CMK (cell line): ENCODE data around the gene KLHL30.
"Not testable (repeated sequence)": the region's sequence is repeated elsewhere in the genome, so short reads cannot be mapped to it uniquely, and the experiment has no call there.

ENCODE experiments used
- DNase-seq: peaks from one replicate; pipeline ENCODE4 v3.0.0-alpha.2; 2010; ENCODE audit warnings: low read depth

KLHL30 gene

DNA sequence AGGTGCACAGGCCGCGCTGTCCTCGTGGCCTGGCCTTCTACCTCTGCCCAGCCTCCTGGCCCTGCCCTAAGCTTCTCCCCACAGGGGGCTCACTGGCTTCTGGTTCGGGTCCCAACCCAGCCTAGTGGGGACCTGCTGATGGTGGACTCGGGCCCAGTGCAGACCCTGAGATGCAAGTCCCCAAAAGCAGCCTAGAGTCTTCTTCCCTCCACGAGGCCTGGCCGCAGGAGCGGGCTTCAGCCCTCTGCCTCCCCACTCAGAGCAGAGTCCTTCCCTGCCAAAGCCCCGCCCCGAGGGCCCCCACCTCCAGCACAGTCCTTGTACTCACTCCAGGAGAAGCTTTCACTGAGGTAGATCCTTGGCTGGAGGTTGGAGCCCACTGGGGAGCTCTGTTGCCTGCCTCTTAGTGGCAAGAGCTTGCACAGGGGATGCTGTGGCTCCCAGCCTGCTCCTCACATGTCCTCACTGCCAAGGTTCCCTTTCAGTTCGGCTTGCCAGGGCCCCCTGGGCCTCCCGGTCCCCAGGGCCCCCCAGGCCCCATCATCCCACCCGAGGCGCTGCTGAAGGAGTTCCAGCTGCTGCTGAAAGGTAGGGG, 23.9 kb downstream of the KLHL30 start:
- no peak for DNase-seq

DNA sequence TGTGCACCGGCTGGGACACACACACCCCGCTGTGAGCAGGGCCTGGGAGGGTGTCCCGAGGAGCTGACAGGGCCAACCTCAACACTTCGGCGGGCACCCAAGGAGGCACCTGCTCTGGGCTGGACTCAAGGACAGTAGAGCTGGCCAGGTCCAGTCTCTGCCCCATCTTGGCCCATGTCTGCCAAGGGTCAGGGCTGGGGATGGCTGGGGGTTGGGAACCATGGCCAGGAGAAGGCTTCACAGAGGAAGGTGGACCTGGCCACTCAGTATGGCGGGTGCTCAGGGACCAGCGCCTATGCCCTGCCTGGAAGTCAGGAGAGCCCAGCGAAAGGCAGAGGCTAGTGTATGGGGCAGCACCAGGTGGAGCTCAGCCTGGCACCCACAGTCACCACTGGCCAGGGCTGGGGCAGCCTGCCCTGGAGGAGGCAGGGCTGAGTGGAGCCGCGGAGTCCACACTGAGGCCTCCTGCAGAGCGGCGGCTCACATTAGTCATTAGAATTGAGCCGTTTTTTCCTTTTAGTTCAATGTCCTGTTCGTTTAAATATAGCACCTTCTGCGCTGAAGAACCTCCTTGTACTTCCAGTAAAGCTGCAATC, 24.5 kb downstream of the KLHL30 start:
- no peak for DNase-seq

DNA sequence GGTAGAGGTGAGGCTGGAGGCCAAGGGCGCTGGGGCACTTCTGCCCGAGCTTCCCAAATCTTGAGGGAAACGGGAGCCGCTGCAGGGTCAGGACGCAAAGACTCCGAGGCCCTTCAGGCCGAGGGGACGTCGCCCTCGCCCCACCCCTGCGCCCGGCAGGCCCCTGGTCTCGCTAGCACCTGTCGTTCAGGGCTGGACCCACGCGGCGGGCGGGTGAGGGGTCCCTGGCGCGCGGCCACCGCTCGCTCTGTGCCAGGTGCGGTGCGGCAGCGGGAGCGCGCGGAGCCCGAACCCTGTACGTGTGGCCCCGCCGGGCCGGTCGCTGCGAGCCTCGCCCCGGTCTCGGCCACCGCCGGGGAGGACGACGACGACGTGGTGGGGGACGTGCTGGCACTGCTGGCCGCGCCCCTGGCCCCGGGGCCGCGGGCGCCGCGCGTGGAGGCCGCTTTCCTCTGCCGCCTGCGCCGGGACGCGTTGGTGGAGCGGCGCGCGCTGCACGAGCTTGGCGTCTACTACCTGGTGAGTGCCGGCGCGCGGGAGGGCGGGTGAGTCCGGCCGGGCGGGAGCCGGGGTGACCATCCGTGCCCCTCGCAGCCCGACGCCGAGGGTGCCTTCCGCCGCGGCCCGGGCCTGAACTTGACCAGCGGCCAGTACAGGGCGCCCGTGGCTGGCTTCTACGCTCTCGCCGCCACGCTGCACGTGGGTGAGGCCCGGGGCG, 25.2 kb downstream of the KLHL30 start:
- no peak for DNase-seq

DNA sequence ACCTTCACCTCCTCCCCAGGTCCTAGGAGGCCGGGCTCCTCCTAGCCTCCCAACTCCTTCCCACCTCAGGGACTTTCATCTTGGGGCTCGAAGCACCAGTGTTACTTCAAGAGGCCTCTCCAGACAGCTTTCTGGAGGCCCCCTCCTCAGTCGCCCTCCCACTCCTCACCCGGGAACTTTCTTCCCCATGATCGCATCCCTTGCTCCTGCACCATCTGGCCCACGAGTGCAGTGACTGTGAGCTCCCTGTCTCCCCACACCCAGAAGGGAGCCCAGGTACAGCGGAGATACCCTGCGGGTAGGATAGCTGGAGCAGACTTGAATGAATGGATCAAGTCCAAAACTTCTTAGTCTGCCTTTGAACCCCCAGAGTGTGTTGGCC, 26.4 kb downstream of the KLHL30 start:
- no peak for DNase-seq

DNA sequence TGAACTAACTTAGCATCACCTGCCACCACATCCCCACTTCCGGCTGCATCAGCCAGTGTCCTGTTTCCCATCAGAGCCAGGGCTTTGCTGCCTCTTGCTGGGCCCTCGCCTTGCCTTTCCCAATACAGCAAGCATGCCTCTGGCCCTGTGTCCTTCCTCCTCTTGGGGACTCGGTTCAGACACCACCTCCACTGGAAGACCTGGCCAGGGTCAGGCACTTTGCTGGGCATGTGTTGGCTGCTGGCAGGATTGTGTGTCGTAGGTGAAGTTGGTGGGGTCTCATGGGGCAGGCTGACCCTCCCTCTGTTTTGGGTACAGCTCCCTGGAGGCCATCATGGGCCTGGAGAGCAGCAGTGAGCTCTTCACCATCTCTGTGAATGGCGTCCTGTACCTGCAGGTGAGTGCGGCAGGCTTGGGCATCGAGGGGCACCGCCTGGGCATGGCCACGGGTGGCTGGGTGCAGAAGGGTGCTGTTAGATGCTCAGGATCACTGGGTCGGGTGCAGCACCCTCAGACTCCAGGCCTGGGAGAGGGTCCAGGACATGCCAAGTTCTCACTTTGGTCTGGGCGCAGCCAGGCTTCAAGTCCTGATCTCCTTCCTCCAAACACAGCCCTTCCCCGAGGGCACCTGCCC, 26.9 kb downstream of the KLHL30 start:
- no peak for DNase-seq

DNA sequence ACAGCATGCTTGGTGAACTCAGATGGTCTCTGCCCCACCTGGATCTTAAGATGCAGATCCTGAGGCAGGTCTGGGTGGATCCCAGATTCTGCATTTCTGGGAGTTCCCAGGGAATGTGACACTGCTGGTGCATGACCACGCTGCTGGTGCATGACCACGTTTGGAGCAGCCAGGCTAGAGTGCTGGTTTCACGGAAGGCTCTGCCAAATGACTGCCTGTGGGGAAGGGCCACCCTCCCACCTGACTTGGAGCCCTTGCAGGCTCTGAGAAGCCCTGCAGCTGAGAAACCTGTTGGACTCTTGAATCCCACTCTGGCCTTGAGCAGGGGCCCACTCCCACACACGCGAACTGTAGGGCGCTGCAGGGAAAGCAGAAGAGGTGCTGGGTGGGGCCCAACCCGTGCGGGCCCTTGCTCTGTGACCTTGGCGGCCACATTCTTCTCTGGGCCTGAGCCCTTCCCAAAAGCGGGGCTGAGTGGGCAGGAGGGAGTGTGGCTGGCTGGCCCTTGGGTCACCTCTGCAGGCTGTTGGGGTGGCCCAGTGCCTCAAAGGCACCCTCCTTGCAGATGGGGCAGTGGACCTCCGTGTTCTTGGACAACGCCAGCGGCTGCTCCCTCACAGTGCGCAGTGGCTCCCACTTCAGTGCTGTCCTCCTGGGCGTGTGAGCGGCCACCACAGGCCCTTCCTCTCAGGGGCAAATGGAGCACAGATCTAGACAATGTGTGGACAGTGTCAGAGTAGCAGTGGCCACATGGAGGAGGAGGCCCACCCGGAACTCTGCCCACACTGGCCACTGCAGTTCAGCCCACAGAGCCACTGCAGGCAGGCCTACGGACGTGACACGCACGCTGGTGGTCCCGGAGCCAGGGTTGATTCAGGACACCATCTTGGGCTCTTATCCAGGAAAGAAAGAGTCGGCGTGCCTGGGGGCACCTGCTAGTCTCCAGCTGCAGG, 28.2 kb downstream of the KLHL30 start:
- no peak for DNase-seq

DNA sequence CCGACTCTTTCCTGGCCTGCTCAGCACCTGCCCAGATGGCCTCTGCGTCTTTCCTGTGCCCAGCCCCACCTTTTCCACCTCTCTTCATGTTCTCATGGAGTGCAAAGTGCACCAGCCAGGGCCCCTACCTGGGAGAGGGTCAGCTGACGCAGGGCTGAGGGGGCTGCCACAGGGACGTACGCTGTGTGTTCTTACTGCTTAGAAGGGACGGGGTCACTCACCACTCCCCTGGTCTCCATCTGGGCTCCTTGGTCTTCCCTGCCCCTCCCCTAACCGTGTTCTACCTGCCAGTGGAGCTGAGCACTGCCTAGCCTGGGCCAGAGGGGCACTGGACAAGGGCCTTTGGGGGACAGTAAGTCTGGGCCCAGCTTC, 28.9 kb downstream of the KLHL30 start:
- DNase-seq = no peak

DNA sequence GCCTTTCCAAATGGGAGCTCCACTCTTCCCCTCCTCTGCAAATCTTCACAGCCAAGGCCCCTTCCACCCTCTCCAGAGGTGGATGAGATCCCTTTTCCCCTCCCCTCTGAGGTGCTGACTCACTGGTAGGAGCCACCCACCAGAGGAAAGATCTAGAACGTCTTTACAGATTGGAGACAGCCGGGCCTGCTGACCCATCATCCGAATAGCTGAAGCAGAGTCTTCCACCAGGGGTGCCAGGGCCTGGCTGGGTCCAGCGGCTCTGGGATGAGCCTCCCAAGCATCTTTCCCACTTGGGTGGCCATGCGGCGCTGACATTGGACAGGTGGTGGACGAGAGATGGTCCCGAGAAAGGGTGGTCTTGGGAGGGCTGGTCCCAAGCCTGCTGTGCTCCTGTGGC, 29.3 kb downstream of the KLHL30 start:
- DNase-seq = no peak

DNA sequence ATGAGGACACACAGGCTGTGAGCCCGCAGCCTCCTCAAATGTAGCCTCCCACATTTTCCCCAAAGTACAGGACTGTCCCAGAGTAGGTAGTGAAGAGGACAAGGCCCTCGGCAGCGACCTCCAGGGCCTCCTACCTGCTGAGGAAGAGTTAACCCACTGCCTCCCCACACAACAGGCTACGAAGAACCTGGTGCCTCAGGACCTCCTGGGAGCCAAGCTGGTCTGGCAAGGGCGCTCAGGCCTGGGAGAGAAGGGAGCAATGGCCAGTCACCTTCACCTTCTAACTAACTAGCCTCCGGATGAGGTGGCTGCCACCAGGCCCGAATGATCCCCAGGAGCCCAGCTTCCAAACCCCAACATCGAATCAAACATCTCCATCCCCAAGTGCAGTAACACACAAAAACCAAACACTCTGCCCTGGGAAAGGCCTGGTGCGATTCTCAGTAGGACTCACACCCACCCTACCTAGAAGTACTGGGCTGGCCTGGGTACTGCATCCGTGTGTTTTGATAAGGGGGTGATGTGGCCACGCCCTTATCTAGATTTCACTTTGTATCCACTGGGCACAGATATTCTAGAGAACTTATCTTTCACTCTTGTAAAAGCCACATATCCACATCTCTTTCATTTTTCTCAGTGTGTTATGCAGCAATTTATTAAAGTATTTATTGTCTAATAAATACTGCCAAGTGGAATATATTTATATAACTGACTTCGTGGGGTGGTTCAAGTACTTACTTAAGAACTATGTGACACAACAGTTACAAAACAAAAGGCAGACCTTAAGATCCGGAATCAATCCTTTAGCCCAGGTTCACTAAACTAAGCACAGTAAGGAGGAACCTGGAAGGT, 30.0 kb downstream of the KLHL30 start:
- no peak for DNase-seq

DNA sequence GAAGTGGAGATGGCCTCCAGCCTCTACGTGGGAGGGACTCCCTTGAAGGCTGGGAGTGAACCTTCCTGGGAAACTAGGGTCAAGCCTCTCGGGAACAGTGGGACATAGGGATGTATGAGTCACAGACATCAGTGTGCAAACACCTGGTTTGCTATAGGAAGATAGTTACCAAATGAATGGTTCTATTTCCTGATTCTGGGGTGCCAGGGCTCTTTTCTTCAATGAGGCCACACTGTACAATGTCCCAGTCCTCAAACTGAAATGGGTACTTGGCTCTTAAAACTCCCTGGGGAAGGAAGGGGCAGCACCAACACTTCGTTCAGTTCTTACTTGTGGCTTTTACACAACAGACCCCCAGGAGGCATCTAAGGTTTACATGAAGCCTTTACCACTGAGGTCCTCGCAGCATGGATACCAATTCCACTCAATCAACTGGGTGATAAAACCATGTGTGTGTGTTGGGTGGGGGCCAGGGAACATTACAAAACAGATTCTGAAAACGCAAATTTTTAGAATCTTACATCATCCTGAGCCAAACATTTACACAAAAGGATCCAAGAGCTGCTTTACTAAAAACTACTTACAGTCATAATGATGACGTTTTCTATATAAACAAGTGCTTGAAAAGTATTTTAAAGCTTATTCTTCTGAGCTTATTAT, 30.7 kb downstream of the KLHL30 start:
- DNase-seq = no peak

DNA sequence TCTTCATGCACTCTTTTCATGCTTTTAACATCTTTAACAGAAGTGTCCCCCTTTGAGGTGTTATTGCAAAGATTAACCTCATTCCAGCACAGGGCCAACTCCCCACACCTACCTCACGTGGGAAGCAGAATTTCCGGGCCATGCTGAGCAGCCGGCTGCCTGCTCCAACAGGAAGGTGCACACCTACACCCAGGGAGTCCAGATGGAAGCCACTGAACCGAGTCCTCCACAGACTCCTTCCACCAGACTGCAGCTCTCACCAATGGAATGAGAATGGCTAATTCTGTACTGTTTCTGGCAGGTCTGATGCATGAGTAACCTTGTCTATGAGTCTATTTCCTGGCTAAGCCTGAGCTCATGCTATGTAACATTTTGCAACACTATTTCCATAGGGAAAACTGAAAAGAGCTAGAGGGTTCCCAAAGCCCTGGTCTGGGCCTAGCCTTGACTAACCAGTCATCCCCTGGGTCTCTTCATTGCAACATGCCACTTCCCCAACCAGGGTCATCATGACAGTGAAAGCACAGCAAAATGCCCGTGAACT, 31.3 kb downstream of the KLHL30 start:
- DNase-seq = no peak

DNA sequence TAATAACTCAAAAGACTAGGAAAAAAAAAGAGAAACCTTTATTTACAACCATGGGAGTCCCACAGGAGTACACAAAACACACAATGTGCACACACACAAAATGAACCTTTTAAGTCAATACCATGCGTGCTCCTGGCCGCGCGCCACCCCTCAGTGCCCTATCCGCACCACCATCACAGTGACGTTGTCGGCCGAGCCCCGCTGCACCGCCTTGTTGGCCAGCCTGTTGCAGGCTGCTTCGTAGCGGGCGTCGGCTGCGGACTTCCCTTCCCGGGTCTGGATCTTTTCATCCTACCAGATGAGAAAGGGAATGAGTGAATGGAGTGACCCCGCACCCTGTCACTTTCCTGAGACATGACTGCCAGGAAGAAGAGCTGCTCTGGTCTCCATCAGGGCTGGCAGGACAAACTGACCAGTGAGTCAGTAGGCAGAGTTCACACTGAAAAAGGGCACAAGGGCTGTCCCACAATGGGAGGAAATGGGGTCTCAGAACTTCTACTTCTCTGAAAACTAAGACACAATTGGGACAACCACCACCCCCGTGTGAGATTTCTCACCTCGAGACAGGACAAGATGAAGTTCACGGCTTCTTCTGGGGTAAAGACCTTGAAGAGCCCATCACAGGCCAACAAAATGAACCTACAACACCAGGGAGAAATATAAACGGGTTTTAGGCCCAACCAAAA, 32.1 kb downstream of the KLHL30 start:
- no peak for DNase-seq

DNA sequence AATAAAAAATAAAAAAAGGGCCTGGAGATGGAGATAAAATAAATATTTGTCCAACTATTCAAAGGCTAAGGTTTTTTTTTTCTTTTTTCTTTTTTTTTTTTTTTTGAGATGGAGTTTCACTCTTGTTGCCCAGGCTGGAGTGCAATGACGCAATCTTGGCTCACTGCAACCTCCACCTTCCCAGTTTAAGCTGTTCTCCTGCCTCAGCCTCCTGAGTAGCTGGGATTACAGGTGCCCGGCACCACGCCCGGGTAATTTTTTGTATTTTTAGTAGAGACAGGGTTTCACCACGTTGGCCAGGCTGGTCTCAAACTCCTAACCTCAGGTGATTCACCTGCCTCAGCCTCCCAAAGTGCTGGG, 32.6 kb downstream of the KLHL30 start:
- DNase-seq = not testable (repeated sequence)

DNA sequence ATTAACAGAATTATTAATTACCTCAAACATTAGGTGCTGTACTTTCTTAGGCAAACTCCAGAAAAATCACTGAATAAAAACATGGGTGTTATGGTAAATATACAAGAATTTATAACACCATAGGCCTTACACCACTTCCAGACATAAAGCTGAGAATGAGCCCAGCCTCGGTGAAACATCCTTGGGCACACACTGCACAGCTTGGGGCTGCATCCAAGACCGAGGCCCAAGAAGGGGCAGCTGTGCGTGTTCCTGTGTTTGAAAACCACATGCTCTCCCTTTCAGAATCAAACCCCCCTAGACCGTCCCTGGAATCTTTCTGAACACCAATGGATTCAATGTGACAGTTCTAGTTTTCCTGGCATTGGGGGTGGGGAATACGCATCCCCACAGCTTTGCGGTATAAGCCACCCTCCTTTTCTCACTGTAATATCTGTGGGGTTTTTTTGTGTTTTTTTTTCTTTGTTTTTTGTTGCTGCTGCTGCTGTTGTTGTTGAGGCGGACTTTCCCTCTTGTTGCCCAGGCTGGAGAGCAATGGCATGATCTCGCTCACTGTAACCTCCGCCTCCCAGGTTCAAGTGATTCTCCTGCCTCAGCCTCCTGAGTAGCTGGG, 33.2 kb downstream of the KLHL30 start:
- no peak for DNase-seq

DNA sequence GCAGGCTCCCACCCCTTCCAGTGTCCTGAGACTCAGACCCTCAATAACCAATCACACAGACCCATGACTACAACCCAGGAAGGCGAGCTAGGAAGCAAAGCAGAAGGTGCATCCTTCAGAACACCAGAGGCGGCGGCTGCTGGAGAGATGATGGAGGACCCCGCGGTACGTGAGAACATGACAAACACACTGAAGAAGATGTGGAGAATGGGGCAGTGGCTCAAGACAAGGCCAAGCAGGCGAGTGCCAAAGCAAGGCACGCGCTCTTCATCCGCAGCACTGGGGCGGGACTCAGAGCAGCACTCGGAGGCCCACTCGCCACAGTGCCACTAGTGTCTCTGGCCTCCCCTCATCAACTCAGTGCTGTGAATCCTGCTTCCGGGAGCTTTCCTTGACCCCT, 34.0 kb downstream of the KLHL30 start:
- no peak for DNase-seq

DNA sequence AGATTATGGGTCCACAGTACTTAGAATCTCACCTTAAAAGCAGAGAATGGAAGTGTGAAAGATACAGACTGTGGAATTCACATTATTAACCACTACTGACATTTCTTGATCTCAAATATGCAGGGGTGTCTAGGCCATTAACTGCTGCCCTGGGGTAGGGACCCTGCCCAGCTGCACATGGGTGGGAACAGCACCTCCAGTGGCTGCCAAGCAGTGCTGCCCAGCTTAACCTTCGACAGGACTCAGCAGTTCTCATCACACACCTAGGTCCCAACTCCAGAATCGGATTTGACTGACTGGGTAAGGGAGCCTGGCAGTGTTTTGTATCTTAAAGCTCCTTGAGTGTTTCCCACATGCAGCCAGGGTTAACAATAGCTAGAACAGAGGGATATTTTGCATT, 35.2 kb downstream of the KLHL30 start:
- DNase-seq = no peak

DNA sequence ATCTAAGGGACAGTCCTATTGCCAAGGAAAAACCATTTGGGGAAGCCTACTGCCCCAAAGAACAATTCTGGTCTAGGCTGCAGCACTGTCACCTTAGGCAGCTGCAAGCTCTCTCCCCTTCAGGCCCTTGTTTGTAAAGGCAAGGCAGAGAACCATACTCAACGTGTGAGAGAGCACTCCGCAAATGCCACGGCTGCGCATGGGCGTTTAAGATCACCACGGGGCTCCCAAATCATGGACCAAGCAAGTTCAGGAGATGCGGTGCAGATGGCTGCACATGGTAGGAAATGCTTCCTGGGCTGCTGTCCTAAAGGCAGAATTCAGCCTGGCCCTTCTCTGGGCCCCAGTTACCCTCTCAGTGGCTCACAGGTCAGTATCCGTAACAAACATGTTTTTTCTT, 35.8 kb downstream of the KLHL30 start:
- no peak for DNase-seq

DNA sequence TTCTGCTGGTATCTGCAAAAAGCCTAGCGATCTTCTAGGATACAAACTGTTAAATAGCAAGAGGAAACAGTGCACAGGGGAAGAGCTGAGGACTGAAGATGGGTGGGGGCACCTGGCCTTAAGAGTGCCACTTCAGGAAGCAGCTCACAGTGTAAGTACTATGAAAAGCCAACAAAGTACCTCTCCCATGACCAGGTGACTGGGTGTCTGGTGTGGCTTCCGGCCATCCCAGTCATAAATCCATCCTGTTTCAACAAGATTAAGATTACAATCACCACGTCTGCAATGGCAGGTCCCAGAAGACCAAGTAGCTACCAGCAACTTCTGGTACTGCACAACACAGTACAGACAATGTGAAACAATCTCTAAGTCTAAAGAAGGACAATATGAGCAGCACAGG, 36.2 kb downstream of the KLHL30 start:
- no peak for DNase-seq

DNA sequence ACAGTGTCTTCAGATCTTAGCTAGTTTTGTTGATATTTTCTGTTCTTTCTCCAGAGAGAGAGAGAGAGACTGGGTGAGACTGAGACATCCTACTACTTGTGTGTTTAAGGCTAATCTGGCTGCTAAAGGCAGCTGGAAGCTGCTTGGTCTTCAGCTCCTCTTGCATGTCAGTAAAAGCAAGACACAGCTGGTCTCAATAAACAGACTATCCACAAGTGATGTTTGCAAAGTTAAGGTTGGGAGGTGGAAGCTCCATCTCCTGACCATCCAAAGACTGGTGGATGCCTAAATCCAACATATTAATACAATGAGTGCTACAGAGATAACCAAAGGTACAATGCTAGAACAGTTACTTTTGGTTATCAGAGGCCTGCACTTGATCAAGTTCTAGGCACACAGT, 38.1 kb downstream of the KLHL30 start:
- no peak for DNase-seq

DNA sequence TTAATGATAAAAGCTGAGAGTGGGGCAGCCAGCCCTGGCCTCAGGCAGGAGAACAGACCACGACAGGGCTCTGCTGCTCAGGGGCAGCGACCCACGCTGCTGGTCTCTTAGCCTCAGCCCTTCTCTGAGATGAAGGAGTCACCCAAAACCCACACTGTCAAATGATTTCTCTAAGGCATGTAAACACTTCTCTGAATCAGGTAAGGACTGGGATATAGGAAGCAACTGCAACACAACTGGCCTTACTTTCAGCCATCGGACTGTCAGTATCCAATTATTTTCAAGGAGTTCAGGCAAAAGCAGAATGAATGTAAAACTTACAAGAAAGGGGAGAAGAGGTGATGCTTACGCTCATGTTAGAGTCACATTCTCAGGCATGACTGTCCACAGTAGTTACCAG, 42.1 kb downstream of the KLHL30 start:
- no peak for DNase-seq
